Loucy (cell line): Measurements from ENCODE around the gene PRM2.
"Not testable (repeated sequence)": the region's sequence is repeated elsewhere in the genome, so short reads cannot be mapped to it uniquely, and the experiment has no call there.

Experiments used
- H2AFZ ChIP-seq: fragments of 200-600 bp; sonication (generic); 2 replicates; pipeline ENCODE4 v1.6.0; 2016; ENCODE audit warnings: antibody characterized with exemption, mild to moderate bottlenecking, low read length, moderate library complexity
- H3F3A ChIP-seq: fragments of 200-600 bp; 2 replicates; pipeline ENCODE4 v1.6.0; 2016; ENCODE audit warnings: antibody characterized with exemption, low read depth, mild to moderate bottlenecking
- H3K27me3 ChIP-seq: fragments of 200-600 bp; sonication (generic); 2 replicates; pipeline ENCODE4 v1.6.1; 2014; ENCODE audit warnings: low read length, mild to moderate bottlenecking; ENCODE audit not compliant: insufficient read depth, poor library complexity, severe bottlenecking
- H3K36me3 ChIP-seq: fragments of 200-600 bp; sonication (generic); 2 replicates; pipeline ENCODE4 v1.6.1; 2016; ENCODE audit warnings: low read length; ENCODE audit not compliant: insufficient read depth
- H3K4me1 ChIP-seq: fragments of 200-600 bp; sonication (generic); 2 replicates; pipeline ENCODE4 v1.5.1; 2014; ENCODE audit warnings: low read length, mild to moderate bottlenecking; ENCODE audit not compliant: insufficient read depth, poor library complexity, severe bottlenecking
- H3K4me2 ChIP-seq: fragments of 200-600 bp; sonication (generic); 2 replicates; pipeline ENCODE4 v1.6.0; 2014; ENCODE audit warnings: antibody characterized with exemption, low read length, low read depth, mild to moderate bottlenecking; ENCODE audit not compliant: poor library complexity, severe bottlenecking
- H3K4me3 ChIP-seq: fragments of 200-600 bp; sonication (generic); 2 replicates; pipeline ENCODE4 v1.5.1; 2014; ENCODE audit warnings: low read length, mild to moderate bottlenecking, mixed read lengths; ENCODE audit not compliant: poor library complexity, severe bottlenecking
- H3K79me2 ChIP-seq: fragments of 200-600 bp; sonication (generic); 2 replicates; pipeline ENCODE4 v1.6.1; 2014; ENCODE audit warnings: low read length; ENCODE audit not compliant: insufficient read depth
- H3K9ac ChIP-seq: fragments of 200-600 bp; sonication (generic); 2 replicates; pipeline ENCODE4 v1.6.0; 2014; ENCODE audit warnings: mild to moderate bottlenecking, low read depth, low read length, moderate library complexity; ENCODE audit not compliant: poor library complexity, severe bottlenecking
- H3K9me2 ChIP-seq: fragments of 200-600 bp; sonication (generic); replicated peaks from 2 replicates; pipeline ENCODE4 v1.6.1; 2016; ENCODE audit warnings: low read depth, low read length, mixed read lengths
- H3K9me3 ChIP-seq: fragments of 200-600 bp; sonication (generic); 2 replicates; pipeline ENCODE4 v1.6.1; 2014; ENCODE audit warnings: mild to moderate bottlenecking, antibody characterized with exemption, low read length, low read depth; ENCODE audit not compliant: insufficient read depth
- H4K20me1 ChIP-seq: fragments of 200-600 bp; sonication (generic); 2 replicates; pipeline ENCODE4 v1.6.0; 2014; ENCODE audit warnings: antibody characterized with exemption, low read length, mild to moderate bottlenecking; ENCODE audit not compliant: insufficient read depth, poor library complexity, severe bottlenecking
- EZH2phosphoT487 ChIP-seq: fragments of 200-600 bp; IDR thresholded peaks from 2 replicates; pipeline ENCODE4 v1.6.1; 2018; ENCODE audit warnings: antibody characterized with exemption, mild to moderate bottlenecking, moderate library complexity, borderline replicate concordance
- TF ChIP-seq, protein P1 (sequence below): fragments of 200-600 bp; sonication (generic); conservative IDR thresholded peaks from 2 replicates; pipeline ENCODE4 v1.5.1; 2014; ENCODE audit warnings: mild to moderate bottlenecking, antibody characterized with exemption, low read length

The PRM2 gene

GRCh38 chr16:11290102-11290893 lies 14.0 kb upstream of the PRM2 start:
- H3F3A ChIP-seq = no peaks in the 10 kb centered on the region
- H3K9me2 ChIP-seq = no peaks in the 10 kb centered on the region
- TF ChIP-seq, protein P1, sequence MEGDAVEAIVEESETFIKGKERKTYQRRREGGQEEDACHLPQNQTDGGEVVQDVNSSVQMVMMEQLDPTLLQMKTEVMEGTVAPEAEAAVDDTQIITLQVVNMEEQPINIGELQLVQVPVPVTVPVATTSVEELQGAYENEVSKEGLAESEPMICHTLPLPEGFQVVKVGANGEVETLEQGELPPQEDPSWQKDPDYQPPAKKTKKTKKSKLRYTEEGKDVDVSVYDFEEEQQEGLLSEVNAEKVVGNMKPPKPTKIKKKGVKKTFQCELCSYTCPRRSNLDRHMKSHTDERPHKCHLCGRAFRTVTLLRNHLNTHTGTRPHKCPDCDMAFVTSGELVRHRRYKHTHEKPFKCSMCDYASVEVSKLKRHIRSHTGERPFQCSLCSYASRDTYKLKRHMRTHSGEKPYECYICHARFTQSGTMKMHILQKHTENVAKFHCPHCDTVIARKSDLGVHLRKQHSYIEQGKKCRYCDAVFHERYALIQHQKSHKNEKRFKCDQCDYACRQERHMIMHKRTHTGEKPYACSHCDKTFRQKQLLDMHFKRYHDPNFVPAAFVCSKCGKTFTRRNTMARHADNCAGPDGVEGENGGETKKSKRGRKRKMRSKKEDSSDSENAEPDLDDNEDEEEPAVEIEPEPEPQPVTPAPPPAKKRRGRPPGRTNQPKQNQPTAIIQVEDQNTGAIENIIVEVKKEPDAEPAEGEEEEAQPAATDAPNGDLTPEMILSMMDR = no peak
- TF ChIP-seq EZH2phosphoT487 = no peak
- H3K4me2 ChIP-seq = no peak overlapping the region
- H4K20me1 ChIP-seq = no peaks in the 10 kb centered on the region
- no peaks in the 10 kb centered on the region for H3K79me2 ChIP-seq
- H3K27me3 ChIP-seq = no peaks in the 10 kb centered on the region
- no peaks in the 10 kb centered on the region for H3K9me3 ChIP-seq
- no peak overlapping the region for H3K9ac ChIP-seq
- no peak overlapping the region for H2AFZ ChIP-seq
- no peak overlapping the region for H3K4me3 ChIP-seq
- H3K36me3 ChIP-seq = no peaks in the 10 kb centered on the region
- H3K4me1 ChIP-seq = no peaks in the 10 kb centered on the region

DNA sequence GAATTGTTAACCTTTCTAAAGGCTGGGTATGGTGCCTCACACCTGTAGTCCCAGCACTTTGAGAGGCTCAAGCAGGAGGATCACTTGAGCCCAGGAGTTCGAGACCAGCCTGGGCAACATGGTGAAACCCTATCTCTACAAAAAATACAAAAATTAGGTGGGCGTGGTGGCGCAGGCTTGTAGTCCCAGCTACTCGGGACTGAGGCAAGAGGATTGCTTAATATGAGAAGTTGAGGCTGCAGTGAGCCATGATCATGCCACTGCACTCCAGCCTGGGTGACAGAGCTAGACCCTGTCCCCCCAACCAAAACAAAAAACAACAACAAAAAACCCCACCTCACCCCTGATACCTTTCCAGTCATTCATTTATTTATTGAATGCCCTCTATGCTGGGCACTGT lies 13.4 kb upstream of the PRM2 start:
- H3K4me1 ChIP-seq, H4K20me1 ChIP-seq, H3K4me2 ChIP-seq, H3K9ac ChIP-seq, H3K79me2 ChIP-seq, H3K4me3 ChIP-seq, H3K36me3 ChIP-seq, H3K9me3 ChIP-seq, H3K27me3 ChIP-seq, H3F3A ChIP-seq, H3K9me2 ChIP-seq, H2AFZ ChIP-seq: not testable (repeated sequence)

GRCh38 chr16:11289202-11289601 lies 12.9 kb upstream of the PRM2 start:
- Histone ChIP-seq H2AFZ (no peak overlapping the region), H3K9me3 (no peaks in the 10 kb centered on the region), H3K9me2 (no peaks in the 10 kb centered on the region), H3K4me3 (no peak overlapping the region), H4K20me1 (no peaks in the 10 kb centered on the region), H3K4me2 (no peak overlapping the region), H3K36me3 (no peaks in the 10 kb centered on the region), H3K79me2 (no peaks in the 10 kb centered on the region), H3K27me3 (no peaks in the 10 kb centered on the region), H3K9ac (no peak overlapping the region), H3F3A (no peaks in the 10 kb centered on the region), H3K4me1 (no peaks in the 10 kb centered on the region)
- TF ChIP-seq EZH2phosphoT487 = no peak
- TF ChIP-seq, protein P1 = no peak

- no peaks in the 10 kb centered on the region for H3K4me1 ChIP-seq
- H3K4me2 ChIP-seq = no peak overlapping the region
- no peak overlapping the region for H2AFZ ChIP-seq
- H3K9ac ChIP-seq = no peak overlapping the region
- no peaks in the 10 kb centered on the region for H3F3A ChIP-seq
- no peak overlapping the region for H3K4me3 ChIP-seq
- no peaks in the 10 kb centered on the region for H3K9me2 ChIP-seq
- TF ChIP-seq EZH2phosphoT487 = no peak
- TF ChIP-seq, protein P1 = no peak
- no peaks in the 10 kb centered on the region for H3K9me3 ChIP-seq
- no peaks in the 10 kb centered on the region for H3K36me3 ChIP-seq
- no peaks in the 10 kb centered on the region for H3K79me2 ChIP-seq
- H3K27me3 ChIP-seq = no peaks in the 10 kb centered on the region
- no peaks in the 10 kb centered on the region for H4K20me1 ChIP-seq
These were observed 9.6 kb upstream of the PRM2 start for GRCh38 chr16:11285842-11286241.
